AG04450 (cell line): Measurements from ENCODE around the gene TCEAL7. TPM values are rescaled to one million over a fixed set of nuclear protein-coding genes. Genes with fewer than 3 reads are reported as not detected.

ENCODE experiments used
- CTCF ChIA-PET: fragments of 300-600, 350-600 bp; formaldehyde crosslinking; extraction: SDS; loops from one replicate; lab custom pipeline; 2022; ENCODE audit warnings: antibody characterized with exemption, inconsistent platforms; lab: Charles Lee
- POLR2A ChIA-PET: fragments of 350-600 bp; formaldehyde crosslinking; extraction: SDS; loops from one replicate; lab custom pipeline; 2021; ENCODE audit warnings: antibody characterized with exemption, inconsistent platforms; lab: Yijun Ruan, JAX
- DNase-seq: peaks from one replicate; pipeline ENCODE4 v3.0.0-alpha.2; 2011; ENCODE audit warnings: low read depth, low spot score
- H3K27ac ChIP-seq: one replicate; pipeline ENCODE4 v1.5.1; 2012; ENCODE audit warnings: low read depth, low read length, control low read depth
- H3K27me3 ChIP-seq: one replicate; pipeline ENCODE4 v1.6.0; 2012; ENCODE audit warnings: low read length; ENCODE audit not compliant: control insufficient read depth, insufficient read depth
- H3K4me3 ChIP-seq: 2 replicates; pipeline ENCODE4 v1.5.1; 2011; ENCODE audit warnings: mild to moderate bottlenecking, low read depth, low read length, control low read depth
- H3K9me3 ChIP-seq: 2 replicates; pipeline ENCODE4 v1.5.1; 2012; ENCODE audit warnings: low read length; ENCODE audit not compliant: control insufficient read depth, insufficient read depth
- polyA plus RNA-seq: library from polyadenylated mRNA; depleted of rRNA; stranded (reverse); fragments of >200 nt; gene quantifications from 2 replicates; pipeline ENCODE4 v1.2.3, GENCODE V29; 2011
- TF ChIP-seq, protein P1 (sequence below): IDR thresholded peaks from 2 replicates; pipeline ENCODE4 v1.5.1; 2011; ENCODE audit warnings: low read depth, low read length, control low read depth, inconsistent platforms

The TCEAL7 gene
- polyA plus RNA-seq, 1 experiment: 49.5 TPM

DNA sequence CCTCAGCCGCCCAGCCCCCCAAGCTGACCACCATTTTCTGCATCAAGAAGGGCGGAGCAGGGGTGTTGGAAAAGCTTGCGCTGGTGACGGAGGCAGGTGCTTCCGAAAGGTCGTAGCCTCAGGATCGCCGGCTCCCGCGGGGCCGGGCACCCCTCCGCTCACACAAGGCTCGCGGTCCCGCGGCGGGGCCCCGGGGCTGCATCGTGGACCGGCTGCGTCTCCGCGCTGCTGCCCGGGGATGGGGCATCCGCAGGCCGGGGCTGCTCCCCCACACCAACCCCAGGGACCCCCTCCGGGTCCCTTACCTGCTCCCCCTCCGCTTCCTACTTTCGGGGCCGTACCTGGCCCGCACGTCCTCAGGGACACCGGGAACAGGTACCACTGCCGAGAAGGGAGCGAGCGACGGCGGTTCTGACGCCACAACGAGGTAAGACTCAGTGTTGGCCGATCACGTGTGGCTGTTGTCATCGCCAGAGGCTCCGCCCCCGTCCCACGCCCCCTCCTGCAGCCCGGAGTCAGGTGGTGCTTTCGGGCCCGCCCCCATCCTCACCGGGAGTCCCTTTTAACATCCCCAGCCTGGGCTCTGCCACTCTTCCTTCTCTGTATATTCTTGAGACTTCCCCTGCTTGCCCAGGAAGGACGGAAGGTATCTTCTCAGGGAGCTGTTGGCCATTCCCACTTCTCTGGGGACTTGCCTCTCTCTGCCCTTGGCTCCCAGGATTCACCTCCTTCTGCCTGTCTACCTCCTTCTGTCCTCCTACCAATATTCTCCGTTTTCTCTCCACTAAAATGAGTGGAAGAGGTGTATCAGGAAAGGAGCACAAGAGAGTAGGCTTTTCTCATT, 19.3 kb upstream of the TCEAL7 start, which contains the start of gene BEX2:
BEX2 (minus strand) TSS at position 436 of the 844 bp plus-strand sequence. CDS start 1,014 bp downstream, outside the sequence.
- no peak within 1 kb of the TSS for H3K27ac ChIP-seq
- peak within 1 kb of the TSS; percentile 43 for H3K4me3 ChIP-seq
- TF ChIP-seq, protein P1, sequence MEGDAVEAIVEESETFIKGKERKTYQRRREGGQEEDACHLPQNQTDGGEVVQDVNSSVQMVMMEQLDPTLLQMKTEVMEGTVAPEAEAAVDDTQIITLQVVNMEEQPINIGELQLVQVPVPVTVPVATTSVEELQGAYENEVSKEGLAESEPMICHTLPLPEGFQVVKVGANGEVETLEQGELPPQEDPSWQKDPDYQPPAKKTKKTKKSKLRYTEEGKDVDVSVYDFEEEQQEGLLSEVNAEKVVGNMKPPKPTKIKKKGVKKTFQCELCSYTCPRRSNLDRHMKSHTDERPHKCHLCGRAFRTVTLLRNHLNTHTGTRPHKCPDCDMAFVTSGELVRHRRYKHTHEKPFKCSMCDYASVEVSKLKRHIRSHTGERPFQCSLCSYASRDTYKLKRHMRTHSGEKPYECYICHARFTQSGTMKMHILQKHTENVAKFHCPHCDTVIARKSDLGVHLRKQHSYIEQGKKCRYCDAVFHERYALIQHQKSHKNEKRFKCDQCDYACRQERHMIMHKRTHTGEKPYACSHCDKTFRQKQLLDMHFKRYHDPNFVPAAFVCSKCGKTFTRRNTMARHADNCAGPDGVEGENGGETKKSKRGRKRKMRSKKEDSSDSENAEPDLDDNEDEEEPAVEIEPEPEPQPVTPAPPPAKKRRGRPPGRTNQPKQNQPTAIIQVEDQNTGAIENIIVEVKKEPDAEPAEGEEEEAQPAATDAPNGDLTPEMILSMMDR: no peak
- H3K27me3 ChIP-seq: peaks cover 12% of the 10 kb centered on the region
- no peak for DNase-seq
- CTCF ChIA-PET: no interaction called here
- H3K9me3 ChIP-seq: no peaks in the 10 kb centered on the region
- POLR2A ChIA-PET: no interaction called here

DNA sequence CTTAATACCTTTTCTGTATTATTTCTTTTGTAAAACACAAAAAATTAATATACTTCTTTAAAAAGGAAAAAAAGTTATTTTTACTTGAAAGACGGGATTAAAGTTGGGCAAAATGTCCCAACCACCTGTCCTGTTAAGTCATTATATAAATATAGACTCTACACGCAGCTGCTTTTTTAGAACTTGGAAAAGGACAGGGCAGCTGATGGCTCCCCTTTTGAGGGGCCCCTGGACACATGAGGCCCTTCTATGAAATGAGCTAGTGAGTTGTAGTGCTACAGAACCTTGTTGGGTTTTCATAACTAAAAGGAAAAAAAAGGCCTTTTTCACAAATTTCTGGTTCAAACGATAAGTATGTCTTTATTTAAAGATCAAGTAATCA, 18.6 kb upstream of the TCEAL7 start:
- ChIA-PET POLR2A (no interaction called here), CTCF (no interaction called here)
- TF ChIP-seq, protein P1: no peak
- Histone ChIP-seq H3K27me3 (peaks cover 12% of the 10 kb centered on the region), H3K4me3 (no peak overlapping the region), H3K27ac (no peak overlapping the region), H3K9me3 (no peaks in the 10 kb centered on the region)
- DNase-seq: no peak

DNA sequence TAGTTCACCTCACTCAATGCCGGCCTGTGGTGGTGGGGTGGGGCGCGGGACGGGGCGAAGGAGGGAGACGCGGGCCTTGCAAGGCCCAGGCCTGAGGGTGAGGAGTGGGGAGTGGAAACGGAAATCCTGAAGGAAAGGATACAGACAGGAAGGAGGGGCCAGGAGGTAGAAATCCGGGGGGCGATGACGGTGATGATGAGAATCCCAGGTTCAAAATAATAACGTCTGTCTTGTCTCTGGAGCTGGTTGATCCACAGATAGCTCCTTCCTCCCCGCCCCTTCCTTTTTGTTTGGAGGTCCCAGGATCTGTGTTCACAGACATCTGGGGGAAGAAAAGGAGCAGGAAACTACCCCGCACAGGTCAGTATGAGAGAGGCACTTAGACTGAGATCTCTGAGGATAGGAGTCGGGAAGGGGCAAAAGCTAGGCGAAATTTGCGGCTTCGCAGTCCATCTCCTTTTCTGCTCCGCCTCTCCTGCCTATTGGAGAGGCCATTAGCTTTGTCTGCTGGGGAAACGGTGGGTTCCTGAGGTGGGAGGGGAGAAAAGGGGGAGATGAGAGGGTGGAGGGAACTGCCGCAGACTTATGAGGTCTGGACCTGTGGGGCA, 746 bp downstream of the TCEAL7 start:
- TF ChIP-seq, protein P1: no peak
- POLR2A ChIA-PET: no interaction called here
- Histone ChIP-seq H3K27me3 (no peaks in the 10 kb centered on the region), H3K27ac (no peak overlapping the region), H3K4me3 (peak overlapping the region; percentile 59), H3K9me3 (no peaks in the 10 kb centered on the region)
- CTCF ChIA-PET: interaction anchor here (1.3 kb wide), 2 partner anchors 11 to 134 kb away, joined by 3 to 4 read pairs; no protein-coding TSS in a partner anchor
- DNase-seq: no peak

DNA sequence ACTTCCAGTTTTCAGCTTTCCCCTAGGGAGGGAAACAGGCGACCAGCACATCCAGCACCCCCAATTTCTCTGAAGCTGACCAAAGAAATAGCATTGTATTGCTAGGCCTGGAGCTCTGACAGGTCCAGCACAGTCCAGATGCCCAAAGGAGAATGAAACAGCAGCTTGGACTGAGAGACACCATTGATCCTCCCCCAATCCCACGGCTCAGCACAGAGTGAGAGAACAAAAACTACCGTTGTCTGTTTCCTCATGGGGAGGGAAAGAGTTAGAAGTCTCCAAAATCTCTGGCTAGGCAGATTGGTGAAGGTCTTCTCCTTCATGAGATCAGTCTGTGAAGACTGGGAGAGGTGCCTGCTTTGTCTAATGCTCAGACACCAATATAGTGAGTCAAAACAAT, 8.6 kb downstream of the TCEAL7 start:
- POLR2A ChIA-PET: no interaction called here
- CTCF ChIA-PET: interaction anchor here (0.8 kb wide), 1 partner anchor 125 kb away, joined by 5 read pairs; no protein-coding TSS in a partner anchor
- TF ChIP-seq, protein P1: no peak

DNA sequence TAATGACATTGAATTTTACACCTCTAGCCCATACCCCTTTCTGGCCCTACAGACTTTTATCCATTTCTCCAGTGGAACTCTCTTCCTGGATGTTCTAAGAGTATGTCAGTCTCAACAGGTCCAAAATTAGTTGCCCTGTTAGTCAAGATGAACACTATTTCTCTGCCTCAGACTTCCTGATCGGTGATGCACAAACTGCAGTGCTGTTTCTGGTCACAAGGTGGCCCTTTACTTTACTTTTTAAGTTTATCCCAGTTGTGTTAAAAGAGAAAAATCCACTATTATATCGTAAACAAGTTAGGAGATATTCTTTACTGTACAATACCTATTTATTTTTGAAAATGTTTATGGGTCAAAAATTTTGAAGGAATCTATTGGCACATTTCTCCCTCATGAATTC, 13.1 kb downstream of the TCEAL7 start:
- H3K4me3 ChIP-seq: no peak overlapping the region
- CTCF ChIA-PET: interaction anchor here (1.0 to 4.7 kb wide), 5 partner anchors 13 to 147 kb away, joined by 3 to 78 read pairs (median 7); partner anchors contain the start of gene TCEAL9

More for the DNA sequence above, 8.6 kb downstream of the TCEAL7 start:
- no peak for DNase-seq
- Histone ChIP-seq H3K9me3 (no peaks in the 10 kb centered on the region), H3K27me3 (peaks cover 7% of the 10 kb centered on the region), H3K27ac (no peak overlapping the region), H3K4me3 (no peak overlapping the region)

More for the DNA sequence above, 13.1 kb downstream of the TCEAL7 start:
- Histone ChIP-seq H3K9me3 (no peaks in the 10 kb centered on the region), H3K27ac (no peak overlapping the region), H3K27me3 (peaks cover 7% of the 10 kb centered on the region)
- POLR2A ChIA-PET: no interaction called here
- no peak for DNase-seq
- TF ChIP-seq, protein P1: peak; percentile 72
